Fibroblast of villous mesenchyme (primary cell): ENCODE results near the gene CREBRF. TPM values are rescaled to one million over a fixed set of nuclear protein-coding genes. Genes with fewer than 3 reads are reported as not detected.

Experiments used
- DNase-seq: peaks from one replicate; pipeline ENCODE4 v3.0.0-alpha.2; 2010; ENCODE audit warnings: low read depth
- H3K4me3 ChIP-seq: 2 replicates; pipeline ENCODE4 v1.5.1; 2011; ENCODE audit warnings: low read depth, mild to moderate bottlenecking, low read length
- CTCF ChIP-seq: IDR thresholded peaks from 2 replicates; pipeline ENCODE4 v1.5.1; 2012; ENCODE audit warnings: low read depth, mild to moderate bottlenecking, low read length; ENCODE audit not compliant: insufficient read depth
- total RNA-seq: library from RNA; depleted of rRNA; stranded (reverse); fragments of >200 nt; gene quantifications from 2 replicates; pipeline ENCODE4 v1.2.3, GENCODE V29; 2012

CREBRF gene
- total RNA-seq, 1 donor = 15.5 TPM

GRCh38 chr5:173078878-173079277 lies 22.7 kb downstream of the CREBRF start:
- DNase-seq = no peak
- H3K4me3 ChIP-seq = no peak overlapping the region
- TF ChIP-seq CTCF = no peak

- no peak for TF ChIP-seq CTCF
- DNase-seq = peak; percentile 10
- no peak overlapping the region for H3K4me3 ChIP-seq
Observed at GRCh38 chr5:173089581-173089980, 33.4 kb downstream of the CREBRF start.

- H3K4me3 ChIP-seq = no peak overlapping the region
- no peak for TF ChIP-seq CTCF
Observed at GRCh38 chr5:173090639-173091038, 34.5 kb downstream of the CREBRF start.

GRCh38 chr5:173091981-173092380 lies 35.8 kb downstream of the CREBRF start:
- no peak for TF ChIP-seq CTCF
- no peak for DNase-seq
- no peak overlapping the region for H3K4me3 ChIP-seq

More at GRCh38 chr5:173090639-173091038, 34.5 kb downstream of the CREBRF start:
- no peak for DNase-seq

GRCh38 chr5:173093606-173094005 lies 37.5 kb downstream of the CREBRF start:
- no peak overlapping the region for H3K4me3 ChIP-seq
- no peak for TF ChIP-seq CTCF
- no peak for DNase-seq

- peak; percentile 87 for DNase-seq
- H3K4me3 ChIP-seq = no peak overlapping the region
- TF ChIP-seq CTCF = no peak
Observed at GRCh38 chr5:173094012-173094661, 38.0 kb downstream of the CREBRF start.

- TF ChIP-seq CTCF = no peak
- DNase-seq = no peak
- no peak overlapping the region for H3K4me3 ChIP-seq
Observed at GRCh38 chr5:173098787-173099186, 42.6 kb downstream of the CREBRF start.
